Measurements from ENCODE around the gene BOLA3.

DNA sequence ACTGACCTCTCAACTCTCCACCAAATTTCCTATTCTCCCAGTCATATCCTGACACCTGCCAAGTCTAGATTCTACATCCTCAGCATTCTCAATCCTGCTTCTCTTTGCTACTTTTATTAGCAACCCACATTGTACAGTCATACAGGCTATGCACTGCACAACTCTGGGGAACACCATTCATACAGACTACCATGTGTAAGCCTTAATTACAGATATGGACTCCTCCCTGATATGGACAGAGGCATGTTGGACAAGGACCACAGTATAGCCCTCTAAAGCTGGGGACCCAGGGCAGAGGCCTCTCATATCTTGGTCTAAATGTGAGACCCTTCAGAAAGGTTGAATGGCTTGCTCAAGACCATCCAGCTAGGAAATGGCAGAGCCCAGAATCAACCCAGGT lies 36.3 kb downstream of the BOLA3 start:
- TF ChIP-seq, protein P1, sequence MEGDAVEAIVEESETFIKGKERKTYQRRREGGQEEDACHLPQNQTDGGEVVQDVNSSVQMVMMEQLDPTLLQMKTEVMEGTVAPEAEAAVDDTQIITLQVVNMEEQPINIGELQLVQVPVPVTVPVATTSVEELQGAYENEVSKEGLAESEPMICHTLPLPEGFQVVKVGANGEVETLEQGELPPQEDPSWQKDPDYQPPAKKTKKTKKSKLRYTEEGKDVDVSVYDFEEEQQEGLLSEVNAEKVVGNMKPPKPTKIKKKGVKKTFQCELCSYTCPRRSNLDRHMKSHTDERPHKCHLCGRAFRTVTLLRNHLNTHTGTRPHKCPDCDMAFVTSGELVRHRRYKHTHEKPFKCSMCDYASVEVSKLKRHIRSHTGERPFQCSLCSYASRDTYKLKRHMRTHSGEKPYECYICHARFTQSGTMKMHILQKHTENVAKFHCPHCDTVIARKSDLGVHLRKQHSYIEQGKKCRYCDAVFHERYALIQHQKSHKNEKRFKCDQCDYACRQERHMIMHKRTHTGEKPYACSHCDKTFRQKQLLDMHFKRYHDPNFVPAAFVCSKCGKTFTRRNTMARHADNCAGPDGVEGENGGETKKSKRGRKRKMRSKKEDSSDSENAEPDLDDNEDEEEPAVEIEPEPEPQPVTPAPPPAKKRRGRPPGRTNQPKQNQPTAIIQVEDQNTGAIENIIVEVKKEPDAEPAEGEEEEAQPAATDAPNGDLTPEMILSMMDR (IDR thresholded peaks at IDR 0.05) = no peak
- TF ChIP-seq POLR2A (IDR thresholded peaks at IDR 0.05) = no peak
